CD4-positive, alpha-beta T cell treated with Interleukin-4 for 1 hour (primary cell): ENCODE measurements around the gene DRD3.

Experiments
- DNase-seq, 2 donors: peaks; one replicate each; pipeline ENCODE4 v3.0.0-alpha.2; 2020 to 2022

Gene DRD3

GRCh38 chr3:114176890-114177289 lies 2.0 kb downstream of the DRD3 start:
- DNase-seq, result no peak

- DNase-seq, result no peak
Measured at GRCh38 chr3:114176487-114176886, 2.4 kb downstream of the DRD3 start.

GRCh38 chr3:114175204-114175987 lies 3.5 kb downstream of the DRD3 start:
- DNase-seq, result no peak

- DNase-seq, result no peak
Measured at GRCh38 chr3:114171677-114172076, 7.2 kb downstream of the DRD3 start.

- DNase-seq, result no peak
Measured at GRCh38 chr3:114168150-114168549, 10.7 kb downstream of the DRD3 start.

GRCh38 chr3:114157321-114157720 lies 21.5 kb downstream of the DRD3 start:
- no peak for DNase-seq

GRCh38 chr3:114155370-114155821 lies 23.5 kb downstream of the DRD3 start:
- peak; percentile 22 to 25 for DNase-seq

GRCh38 chr3:114154321-114154821 lies 24.5 kb downstream of the DRD3 start:
- DNase-seq, result no peak

GRCh38 chr3:114152519-114153151 lies 26.2 kb downstream of the DRD3 start:
- peak; percentile 83 to 84 for DNase-seq

- DNase-seq, result no peak
Measured at GRCh38 chr3:114151091-114151490, 27.8 kb downstream of the DRD3 start.

- no peak for DNase-seq
Measured at GRCh38 chr3:114147251-114147650, 31.6 kb downstream of the DRD3 start.

- DNase-seq, result no peak
Measured at GRCh38 chr3:114144909-114145688, 33.8 kb downstream of the DRD3 start.

GRCh38 chr3:114143817-114144216 lies 35.0 kb downstream of the DRD3 start:
- DNase-seq, result no peak

- DNase-seq, result no peak
Measured at GRCh38 chr3:114139836-114140235, 39.0 kb downstream of the DRD3 start.

- no peak for DNase-seq
Measured at GRCh38 chr3:114133947-114134346, 44.9 kb downstream of the DRD3 start.

- DNase-seq, result no peak
Measured at GRCh38 chr3:114132500-114132899, 46.4 kb downstream of the DRD3 start.

GRCh38 chr3:114128826-114129225 lies 50.0 kb downstream of the DRD3 start:
- no peak for DNase-seq

- no peak for DNase-seq
Measured at GRCh38 chr3:114128231-114128630, 50.6 kb downstream of the DRD3 start.

- DNase-seq, result no peak
Measured at GRCh38 chr3:114127517-114127916, 51.3 kb downstream of the DRD3 start.

- no peak for DNase-seq
Measured at GRCh38 chr3:114126461-114126860, 52.4 kb downstream of the DRD3 start.

GRCh38 chr3:114122027-114122709 lies 56.7 kb downstream of the DRD3 start:
- DNase-seq, result no peak

GRCh38 chr3:114120211-114120610 lies 58.6 kb downstream of the DRD3 start:
- no peak for DNase-seq

GRCh38 chr3:114119776-114120175 lies 59.1 kb downstream of the DRD3 start:
- no peak for DNase-seq
